ENCODE measurements around the gene RTN4RL2. TPM values are rescaled to one million over a fixed set of nuclear protein-coding genes. Genes with fewer than 3 reads are reported as not detected.

The RTN4RL2 gene
- total RNA-seq, 1 donor from 2014 or later, result 1.3 TPM

GRCh38 chr11:57418131-57418530, 42.2 kb upstream of the RTN4RL2 start:
- Histone ChIP-seq H3K4me1 (peaks cover 36% of the 10 kb centered on the region), H3K9me3 (replicated peaks) (no peaks in the 10 kb centered on the region), H3K27me3 (ENCODE audit: low read depth) (no peaks in the 10 kb centered on the region), H3K4me3 (no peak overlapping the region), H3K27ac (replicated peaks) (no peak overlapping the region), H3K36me3 (peaks cover 81% of the 10 kb centered on the region)
- TF ChIP-seq CTCF (IDR thresholded peaks at IDR 0.05; ENCODE audit: borderline replicate concordance), result no peak
- no peak for DNase-seq
- intact Hi-C loops (cut with micrococcal nuclease), result no loop called here

- H3K27me3 ChIP-seq (ENCODE audit: low read depth), result no peaks in the 10 kb centered on the region
- H3K36me3 ChIP-seq, result peaks cover 81% of the 10 kb centered on the region
- H3K9me3 ChIP-seq (replicated peaks), result no peaks in the 10 kb centered on the region
- no peak overlapping the region for H3K4me3 ChIP-seq
- no peak overlapping the region for H3K27ac ChIP-seq (replicated peaks)
- intact Hi-C loops (cut with micrococcal nuclease), result no loop called here
- peaks cover 39% of the 10 kb centered on the region for H3K4me1 ChIP-seq
- DNase-seq, result no peak
- no peak for TF ChIP-seq CTCF (IDR thresholded peaks at IDR 0.05; ENCODE audit: borderline replicate concordance)
These were observed 41.2 kb upstream of the RTN4RL2 start for GRCh38 chr11:57419146-57419545.

- Histone ChIP-seq H3K27ac (replicated peaks) (no peak overlapping the region), H3K4me3 (no peak overlapping the region), H3K36me3 (peaks cover 63% of the 10 kb centered on the region), H3K27me3 (ENCODE audit: low read depth) (no peaks in the 10 kb centered on the region), H3K9me3 (replicated peaks) (no peaks in the 10 kb centered on the region), H3K4me1 (peaks cover 58% of the 10 kb centered on the region)
- no peak for DNase-seq
- intact Hi-C loops (cut with micrococcal nuclease), result no loop called here
- no peak for TF ChIP-seq CTCF (IDR thresholded peaks at IDR 0.05; ENCODE audit: borderline replicate concordance)
These were observed 39.3 kb upstream of the RTN4RL2 start for GRCh38 chr11:57421066-57421465.

GRCh38 chr11:57421805-57422204, 38.5 kb upstream of the RTN4RL2 start:
- TF ChIP-seq CTCF (IDR thresholded peaks at IDR 0.05; ENCODE audit: borderline replicate concordance), result no peak
- H3K27me3 ChIP-seq (ENCODE audit: low read depth), result no peaks in the 10 kb centered on the region
- peaks cover 56% of the 10 kb centered on the region for H3K36me3 ChIP-seq
- intact Hi-C loops (cut with micrococcal nuclease), result no loop called here
- H3K4me3 ChIP-seq, result no peak overlapping the region
- peaks cover 59% of the 10 kb centered on the region for H3K4me1 ChIP-seq
- H3K9me3 ChIP-seq (replicated peaks), result no peaks in the 10 kb centered on the region
- no peak overlapping the region for H3K27ac ChIP-seq (replicated peaks)
- no peak for DNase-seq

- no peak for DNase-seq
- Histone ChIP-seq H3K9me3 (replicated peaks) (no peaks in the 10 kb centered on the region), H3K4me3 (no peak overlapping the region), H3K4me1 (peaks cover 59% of the 10 kb centered on the region), H3K36me3 (peaks cover 47% of the 10 kb centered on the region), H3K27me3 (ENCODE audit: low read depth) (no peaks in the 10 kb centered on the region), H3K27ac (replicated peaks) (no peak overlapping the region)
- intact Hi-C loops (cut with micrococcal nuclease), result no loop called here
- no peak for TF ChIP-seq CTCF (IDR thresholded peaks at IDR 0.05; ENCODE audit: borderline replicate concordance)
These were observed 37.7 kb upstream of the RTN4RL2 start for GRCh38 chr11:57422669-57423068.

All from left ventricle myocardium inferior (tissue), 1 donor.